ENCODE data around the gene OGT.
"Not testable (repeated sequence)": the region's sequence is repeated elsewhere in the genome, so short reads cannot be mapped to it uniquely, and the experiment has no call there.

Gene OGT

DNA sequence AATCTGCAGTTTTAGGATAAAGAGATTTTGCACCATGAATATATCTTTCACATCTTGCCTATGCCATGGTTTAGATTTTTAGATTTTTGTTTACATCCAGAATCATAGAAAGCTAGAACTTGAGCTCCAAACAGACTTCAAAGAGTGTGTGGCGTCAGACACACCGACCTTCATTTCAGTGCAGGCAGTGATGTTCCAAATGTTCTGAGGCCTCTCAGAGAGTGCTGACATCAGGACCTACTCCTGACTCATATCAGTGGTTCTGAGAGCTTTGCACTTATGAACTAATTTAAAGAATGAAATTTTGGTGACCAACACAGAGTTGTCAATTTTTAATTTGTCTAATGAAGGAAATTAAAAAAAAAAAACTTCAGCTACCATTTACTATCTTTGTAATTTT is 67.1 kb downstream of the OGT start:
- DNase-seq: no peak

DNA sequence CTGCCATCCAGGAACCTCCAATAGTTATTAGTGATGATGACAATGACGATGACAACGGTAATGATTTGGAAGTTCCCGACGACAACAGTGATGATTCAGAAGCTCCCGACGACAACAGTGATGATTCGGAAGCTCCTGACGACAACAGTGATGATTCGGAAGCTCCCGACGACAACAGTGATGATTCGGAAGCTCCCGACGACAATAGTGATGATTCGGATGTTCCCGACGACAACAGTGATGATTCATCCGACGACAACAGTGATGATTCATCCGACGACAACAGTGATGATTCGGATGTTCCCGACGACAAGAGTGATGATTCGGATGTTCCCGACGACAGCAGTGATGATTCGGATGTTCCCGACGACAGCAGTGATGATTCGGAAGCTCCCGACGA is 70.7 kb downstream of the OGT start:
- DNase-seq: no peak

DNA sequence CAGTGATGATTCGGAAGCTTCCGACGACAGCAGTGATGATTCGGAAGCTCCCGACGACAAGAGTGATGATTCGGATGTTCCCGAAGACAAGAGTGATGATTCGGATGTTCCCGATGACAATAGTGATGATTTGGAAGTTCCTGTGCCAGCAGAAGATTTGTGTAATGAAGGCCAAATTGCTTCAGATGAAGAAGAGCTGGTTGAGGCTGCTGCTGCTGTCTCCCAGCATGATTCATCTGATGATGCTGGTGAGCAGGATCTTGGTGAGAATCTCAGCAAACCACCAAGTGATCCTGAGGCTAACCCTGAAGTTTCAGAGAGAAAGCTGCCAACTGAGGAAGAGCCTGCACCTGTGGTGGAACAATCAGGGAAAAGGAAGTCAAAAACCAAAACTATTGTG is 71.2 kb downstream of the OGT start:
- no peak for DNase-seq

DNA sequence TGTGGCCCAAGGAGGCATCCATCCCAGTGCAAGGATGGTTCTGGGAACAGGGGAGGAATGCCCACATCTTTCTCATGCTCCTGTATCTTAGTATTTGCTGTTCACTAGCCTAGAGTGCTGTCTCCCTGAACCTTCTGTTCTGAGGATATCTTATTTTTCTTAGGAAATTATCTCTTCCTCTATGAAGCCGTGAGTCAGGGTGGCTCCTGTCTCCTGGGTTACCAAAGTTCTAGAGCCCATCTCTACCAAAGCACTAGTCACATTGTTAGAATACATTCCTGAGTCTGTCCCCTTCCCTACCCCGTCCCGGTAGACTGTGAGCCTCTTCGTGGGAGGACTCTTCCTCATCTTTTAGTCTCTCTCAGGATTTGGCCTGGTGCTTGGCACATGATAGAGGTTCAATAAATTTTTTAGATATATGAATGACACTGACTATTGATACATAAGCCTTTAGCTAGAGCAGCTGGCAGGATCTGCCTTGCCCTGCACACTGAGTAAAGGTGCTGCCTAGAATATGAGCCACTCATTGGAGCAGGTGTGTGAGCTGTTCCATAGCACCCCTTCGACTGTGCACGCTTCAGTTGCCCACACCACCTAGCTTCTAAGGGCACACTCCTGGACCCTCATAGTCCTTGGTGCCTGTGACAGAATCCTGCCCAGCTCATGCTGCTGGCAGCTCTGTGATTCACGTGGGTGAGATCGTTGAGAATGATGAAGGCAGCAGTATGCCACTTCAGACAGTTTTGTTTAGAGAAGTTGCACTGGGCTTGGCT is 72.1 kb downstream of the OGT start:
- DNase-seq: no peak

DNA sequence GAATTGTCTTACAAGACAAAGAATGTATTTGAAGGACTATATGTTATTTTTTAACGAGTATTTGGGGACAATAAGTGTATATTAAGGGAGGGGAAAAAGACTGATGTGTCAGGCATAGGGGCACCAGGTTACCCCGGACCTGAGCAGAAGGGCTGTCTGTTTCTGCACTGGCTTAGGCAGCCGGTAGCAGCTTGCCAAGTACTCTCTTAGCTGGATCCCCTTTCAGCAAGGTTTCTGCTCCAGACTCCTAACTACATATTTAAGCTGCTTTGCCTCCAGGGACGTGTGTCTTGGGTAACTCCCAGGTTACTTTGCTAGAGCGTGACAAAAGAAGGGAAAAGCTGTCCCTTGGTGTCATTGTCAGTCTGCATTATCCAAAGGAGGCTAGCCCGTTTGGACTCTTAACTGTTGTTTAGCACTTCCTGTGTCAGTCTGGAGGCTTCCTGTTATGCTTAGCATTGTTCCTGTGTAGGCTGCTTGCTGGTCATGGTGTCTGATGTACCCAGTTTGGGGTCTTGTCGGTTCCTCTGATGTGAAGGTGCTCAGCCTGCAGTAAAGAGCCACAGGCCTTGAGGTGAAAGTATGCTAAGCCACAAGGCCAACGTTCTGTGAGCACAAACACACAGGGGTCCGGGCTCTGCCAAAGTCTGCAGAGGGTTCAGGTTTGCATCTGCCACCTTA is 73.8 kb downstream of the OGT start:
- no peak for DNase-seq

DNA sequence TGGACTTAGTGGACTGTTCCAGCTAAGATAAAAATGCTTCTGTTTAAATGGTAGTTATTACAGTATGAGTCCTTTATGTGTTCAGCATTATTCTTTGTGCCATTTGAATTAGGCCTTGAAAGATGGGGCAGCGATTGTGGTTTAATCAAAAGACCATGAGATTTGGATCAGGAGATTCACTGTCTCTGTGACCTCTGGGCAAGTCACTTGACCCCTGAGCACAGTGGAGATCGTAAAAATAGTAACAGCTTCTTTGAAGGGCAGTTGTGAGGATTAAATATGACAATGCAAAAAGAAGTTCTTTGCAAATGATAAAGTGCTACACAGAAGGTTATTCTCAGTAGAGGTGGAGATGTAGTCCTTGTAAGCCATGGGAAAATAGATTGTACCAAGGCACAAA is 74.6 kb downstream of the OGT start:
- DNase-seq: no peak

DNA sequence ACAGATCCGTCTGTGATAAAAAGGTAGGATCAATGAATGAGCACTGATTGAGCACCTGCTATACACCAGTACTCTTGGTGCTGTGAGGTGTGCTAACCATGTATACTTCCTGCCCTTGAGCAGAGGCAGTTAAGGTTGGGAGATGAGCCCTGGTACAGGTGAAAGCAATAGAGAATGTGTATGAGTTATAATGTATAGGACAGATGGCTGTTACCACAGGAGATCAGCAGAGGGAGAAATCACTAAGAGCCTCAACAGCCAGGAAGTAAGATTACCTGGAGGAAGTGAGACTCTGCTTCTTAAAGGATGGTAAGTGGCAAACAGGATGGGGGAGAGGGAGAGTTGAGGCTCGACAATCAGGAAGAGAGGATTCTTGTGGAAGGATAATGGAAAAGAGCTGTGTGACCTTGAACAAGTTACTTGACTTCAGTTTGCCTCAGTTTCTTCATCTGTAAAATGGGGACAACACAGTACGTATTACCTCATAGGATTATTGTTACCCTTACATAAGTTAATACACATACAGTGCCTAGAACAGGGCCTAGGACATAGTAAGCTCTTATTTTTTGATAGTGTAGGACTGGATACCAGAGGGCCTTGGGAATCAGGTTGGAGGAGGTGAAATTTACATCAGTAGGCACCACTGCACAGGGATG is 76.3 kb downstream of the OGT start:
- DNase-seq: no peak

DNA sequence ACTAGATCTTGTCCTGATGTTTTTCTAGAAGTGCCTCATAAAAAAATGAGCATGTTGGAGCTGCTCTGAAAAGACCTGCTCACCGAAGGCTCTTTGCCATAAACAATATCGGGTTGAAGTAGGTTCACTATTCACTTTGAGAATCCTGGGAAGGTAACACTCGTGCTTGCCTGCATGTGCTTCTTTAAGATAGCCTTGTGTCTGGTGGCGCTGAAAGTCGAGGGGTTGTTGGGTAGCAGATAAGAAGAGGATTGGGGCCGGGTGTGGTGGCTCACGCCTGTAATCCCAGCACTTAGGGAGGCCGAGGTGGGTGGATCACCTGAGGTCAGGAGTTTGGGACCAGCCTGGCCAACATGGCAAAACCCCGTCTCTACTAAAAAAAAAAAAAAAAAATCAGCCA is 78.8 kb downstream of the OGT start:
- not testable (repeated sequence) for DNase-seq

DNA sequence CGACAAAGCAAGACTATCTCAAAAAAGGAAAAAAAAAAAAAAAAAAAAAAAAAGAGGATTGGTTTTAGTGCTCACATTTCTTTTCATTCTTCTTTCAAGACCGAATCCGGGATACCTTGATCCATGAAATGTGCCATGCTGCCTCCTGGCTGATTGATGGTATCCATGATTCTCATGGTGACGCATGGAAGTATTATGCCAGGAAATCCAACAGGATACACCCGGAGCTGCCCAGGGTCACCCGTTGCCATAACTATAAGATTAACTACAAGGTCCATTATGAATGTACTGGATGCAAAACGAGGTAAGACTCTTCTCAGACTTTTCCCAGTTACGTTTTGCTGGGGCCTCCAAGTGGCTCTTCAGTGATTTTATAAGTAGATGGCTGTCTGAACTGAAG is 79.4 kb downstream of the OGT start:
- DNase-seq: no peak

DNA sequence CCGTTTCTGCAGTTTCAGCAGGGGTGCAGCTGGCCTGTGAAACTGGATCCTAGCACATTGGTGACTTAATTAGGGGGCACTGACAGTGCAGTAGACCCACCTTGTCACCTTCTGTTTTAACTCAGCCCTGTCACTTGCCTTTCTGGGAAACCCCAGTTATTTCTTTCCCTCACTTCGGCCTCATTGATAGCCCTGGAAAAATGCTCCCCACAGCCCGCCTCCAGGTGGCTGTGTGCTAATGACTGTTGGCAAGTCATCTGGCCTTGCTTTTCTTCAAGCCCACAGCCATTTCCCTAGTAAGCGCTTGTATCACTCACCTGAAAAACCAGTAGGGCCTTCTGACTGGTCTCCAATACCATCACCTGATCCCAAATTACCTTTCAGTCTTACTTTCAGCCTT is 82.2 kb downstream of the OGT start:
- DNase-seq: no peak

DNA sequence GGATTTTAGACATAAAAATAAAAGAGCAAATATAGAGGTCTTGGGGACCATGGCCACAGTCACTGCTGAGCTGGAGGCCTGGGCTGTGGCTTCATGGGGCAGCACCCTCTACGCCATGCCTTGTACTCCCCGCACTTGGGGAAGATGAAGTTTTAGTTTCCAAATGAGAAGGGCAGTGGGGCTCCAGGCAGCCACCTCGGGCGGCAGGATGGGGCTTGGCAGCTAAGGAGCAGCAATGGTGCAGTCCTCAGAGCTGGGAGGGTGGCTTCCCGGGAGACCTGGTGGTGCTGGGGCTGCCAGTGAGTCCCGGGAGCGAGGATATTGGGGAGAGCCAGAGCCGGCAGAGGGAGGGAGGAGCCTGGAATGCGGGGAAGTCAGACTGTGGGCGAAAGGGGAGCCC is 83.0 kb downstream of the OGT start:
- no peak for DNase-seq

DNA sequence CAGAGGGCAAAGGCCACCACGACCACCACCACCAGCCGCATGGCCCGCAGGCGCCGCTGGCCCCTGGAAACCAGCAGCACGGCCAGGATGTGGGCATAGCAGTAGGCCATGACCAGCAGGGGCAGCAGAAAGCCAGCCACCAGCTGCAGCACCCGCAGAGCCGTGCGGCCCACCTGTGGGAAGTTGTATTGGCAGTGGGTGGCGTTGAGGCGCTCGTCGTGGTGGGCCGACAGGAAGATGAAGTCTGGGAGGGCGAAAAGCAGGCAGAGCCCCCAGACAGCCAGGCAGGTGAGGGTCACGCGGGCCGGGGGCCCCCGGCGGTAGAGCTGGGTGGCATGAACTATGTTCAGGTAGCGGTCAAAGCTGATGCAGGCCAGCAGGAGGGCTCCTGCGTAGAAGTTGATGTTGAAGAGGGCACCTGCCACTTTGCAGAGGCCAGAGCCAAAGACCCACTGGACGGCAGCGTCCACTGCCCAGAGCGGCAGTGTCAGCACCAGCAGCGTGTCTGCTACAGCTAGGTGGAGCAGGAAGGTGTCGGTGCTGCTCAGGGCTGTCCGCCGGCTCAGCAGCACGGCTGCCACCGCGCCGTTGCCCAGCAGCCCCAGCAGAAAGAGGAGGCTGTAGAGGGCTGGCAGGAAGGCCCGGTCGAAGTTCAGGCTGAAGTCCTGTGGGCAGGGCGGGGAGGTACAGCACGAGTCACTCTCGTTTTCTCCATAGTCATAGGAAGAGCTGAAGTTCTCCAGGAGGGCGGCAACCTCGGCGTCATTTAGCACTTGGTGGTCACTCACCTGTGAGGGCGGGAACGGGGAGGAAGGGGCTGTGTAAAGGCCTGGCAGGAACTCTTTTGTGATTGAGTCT is 84.0 kb downstream of the OGT start:
- DNase-seq: no peak

DNA sequence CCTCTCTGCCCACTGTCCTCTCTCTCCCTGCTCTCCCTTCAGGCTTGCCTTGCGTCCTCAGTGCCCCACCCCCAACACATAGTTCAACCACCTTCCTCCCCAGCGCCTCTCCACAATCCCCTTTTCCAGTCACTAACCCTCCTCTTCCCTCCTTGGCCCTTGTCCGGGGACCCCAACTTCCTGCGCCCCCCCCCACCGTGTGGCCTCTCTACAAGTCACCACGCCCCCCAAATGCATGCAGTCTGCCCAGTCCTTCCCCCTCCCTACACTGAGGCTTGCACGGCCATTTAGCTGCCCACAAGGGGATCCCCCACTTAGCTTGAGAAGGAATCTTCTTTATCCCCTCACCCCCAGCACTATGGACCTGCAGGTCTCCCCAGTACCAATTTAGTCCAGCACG is 84.8 kb downstream of the OGT start:
- no peak for DNase-seq

DNA sequence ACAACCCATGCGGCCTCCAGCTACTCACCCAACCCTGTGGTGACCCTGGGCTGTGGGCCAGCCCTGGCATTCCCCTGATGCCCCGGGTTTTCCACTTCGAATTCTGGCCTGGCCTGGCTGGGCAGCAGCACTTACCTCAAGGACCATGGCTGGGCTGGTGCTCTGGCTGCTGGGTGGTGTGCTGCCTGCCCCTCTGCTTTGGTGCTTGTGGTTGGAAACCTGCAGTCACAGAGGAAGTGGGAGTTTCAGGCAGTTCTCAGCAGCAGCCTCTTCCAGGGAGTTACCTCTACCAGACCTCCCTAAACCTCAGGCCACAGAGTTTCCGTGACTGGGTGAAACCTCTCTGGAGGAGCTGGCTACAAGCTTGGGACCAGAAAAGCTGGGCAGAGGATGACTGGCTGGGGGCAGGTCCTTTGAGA is 85.4 kb downstream of the OGT start, which contains the start of gene CXCR3:
Gene CXCR3, minus strand, starts transcription at position 209 of the 419 bp plus-strand sequence. Its CDS starts 62 bp downstream, at position 147.
- no peak for DNase-seq

DNA sequence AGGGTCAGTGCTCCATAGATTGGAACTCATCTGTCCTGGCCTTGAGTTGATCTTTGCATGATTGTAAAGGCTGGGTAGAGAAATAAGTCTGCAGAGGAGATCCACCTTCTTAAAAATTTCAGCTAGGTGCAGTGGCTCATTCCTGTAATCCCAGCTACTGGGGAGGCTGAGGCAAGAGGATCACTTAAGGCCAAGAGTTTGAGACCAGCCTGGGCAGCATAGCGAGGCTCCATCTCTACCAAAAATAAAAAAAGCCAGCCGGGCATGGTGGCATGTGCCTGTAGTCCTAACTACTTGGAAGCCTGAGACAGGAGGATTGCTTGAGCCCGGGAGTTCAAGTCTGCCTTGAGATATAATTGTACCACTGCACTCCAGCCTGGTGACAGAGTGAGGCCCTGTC is 85.9 kb downstream of the OGT start:
- no peak for DNase-seq

DNA sequence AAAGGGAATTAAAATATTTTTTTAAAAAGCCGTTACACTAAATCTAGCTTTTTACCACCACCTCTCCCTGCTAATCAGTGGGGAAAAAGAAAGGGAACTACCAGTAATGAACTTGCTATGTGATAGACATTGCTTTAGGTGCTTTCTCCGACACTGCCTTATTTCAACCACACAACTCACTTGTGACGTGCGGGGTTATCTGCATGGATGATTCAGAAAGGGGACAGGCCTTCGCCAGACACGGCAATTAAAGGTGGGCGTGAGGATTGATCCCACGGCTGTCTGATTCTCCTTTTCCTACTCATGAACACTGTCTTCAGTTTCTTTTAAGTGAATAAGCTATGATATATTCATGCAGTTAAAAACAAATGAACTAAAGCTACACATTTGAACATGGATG is 86.3 kb downstream of the OGT start:
- no peak for DNase-seq

DNA sequence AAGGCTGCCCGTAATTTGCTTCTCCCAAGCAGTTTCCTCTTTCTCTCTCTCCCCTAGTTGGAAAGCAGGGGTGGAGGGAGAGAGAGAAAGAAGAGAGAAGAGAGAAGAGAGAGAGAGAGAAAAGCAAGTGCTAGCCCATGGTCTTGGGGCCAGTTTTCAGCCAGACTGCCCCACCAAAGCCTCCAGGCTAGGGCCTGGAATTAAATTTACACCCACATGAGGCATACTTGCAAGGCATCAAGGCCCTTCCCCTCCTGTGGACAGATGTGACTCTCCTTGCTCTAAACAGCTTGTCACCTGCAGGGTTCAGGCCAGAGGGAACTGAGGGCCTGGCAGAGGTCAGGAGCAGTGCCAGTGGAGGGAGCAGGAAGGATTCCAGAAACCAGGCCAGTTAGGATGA is 87.1 kb downstream of the OGT start:
- no peak for DNase-seq

DNA sequence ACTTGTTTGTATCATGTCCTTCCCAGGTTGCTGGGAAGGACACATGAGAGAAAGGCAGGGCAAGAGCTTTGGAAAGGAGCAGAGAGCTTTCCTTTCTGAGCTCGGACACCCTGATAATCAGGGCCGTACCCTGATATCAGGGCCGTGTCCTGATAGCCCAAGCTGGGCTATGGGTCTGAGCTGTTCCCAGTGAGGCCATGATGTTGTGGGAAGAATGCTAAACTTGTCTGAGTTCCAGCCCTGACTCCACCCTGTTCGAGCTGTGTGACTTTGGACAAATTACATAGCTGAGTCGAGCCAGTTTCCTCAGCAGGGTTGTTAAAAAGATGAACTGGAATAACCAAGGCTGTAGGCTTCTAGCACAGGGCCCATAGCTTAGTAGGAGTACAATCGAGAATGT is 88.7 kb downstream of the OGT start:
- no peak for DNase-seq

DNA sequence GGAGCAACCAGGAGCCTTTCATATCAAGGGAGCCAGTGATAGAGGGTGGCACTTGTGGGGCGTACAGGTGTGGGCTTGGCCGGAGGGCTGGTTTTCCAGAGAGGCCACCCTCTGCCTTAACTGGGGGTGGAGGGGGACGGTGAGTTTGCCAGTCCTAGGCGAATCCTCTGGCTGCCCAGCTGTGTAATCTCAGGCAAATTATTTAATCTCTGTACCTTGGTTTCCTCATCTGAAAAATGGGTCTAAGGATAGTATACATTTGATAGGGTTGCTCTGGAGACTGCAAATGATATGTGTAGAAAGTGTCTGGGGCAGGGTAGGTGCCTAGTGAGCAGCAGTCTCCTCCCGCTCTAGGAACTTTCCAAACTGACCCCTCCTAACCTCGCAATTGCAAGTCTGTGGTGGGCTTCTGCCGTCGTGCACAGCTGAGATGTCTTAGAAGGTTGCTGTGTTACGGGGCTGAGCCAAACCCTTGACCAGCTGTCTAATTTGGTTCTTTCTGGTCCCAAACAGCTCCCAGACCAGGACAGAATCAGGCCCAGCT is 89.2 kb downstream of the OGT start:
- DNase-seq: no peak

DNA sequence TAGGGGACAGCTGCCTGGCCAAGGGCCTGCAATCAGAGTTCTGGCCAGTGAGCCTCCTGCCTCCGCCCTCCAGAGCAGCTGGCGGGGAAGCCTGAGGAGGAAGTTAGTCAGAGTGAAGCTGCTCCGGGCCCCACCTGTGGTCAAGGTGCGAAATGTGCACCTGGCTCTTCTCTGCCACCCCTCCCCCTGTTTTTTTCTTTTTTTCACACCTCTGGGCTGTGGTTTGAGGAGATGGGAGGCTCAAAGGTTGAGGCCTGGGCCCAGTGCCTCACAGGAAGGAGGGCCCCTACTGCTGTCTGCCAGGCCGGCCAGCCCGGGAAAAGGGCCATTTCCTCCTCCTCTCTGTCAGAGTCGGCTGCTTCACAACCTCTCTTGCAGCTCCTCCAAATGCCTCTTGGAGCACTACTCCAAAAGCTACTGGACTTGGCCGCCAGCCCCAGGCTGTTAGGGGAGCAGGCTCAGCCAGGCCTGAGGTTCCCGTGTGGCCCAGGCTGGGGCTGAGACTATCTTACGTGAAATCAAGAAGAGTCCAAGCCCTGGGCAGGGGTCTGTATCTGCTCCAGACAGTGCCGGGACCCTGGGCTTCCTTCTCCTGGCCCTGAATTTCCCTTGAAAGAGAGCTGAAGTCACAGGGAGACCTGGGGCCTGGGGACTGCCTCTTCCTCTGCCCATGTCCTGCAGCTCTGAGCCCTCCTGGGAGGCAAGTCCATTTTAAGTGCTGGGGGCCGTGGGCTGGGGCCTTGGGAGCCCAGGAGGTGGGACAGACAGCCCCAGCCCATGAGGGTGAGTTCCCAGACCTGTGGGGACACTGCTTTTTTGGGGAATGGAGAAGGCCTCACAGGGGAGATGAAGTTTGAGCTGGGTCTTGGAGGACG is 89.9 kb downstream of the OGT start:
- no peak for DNase-seq

DNA sequence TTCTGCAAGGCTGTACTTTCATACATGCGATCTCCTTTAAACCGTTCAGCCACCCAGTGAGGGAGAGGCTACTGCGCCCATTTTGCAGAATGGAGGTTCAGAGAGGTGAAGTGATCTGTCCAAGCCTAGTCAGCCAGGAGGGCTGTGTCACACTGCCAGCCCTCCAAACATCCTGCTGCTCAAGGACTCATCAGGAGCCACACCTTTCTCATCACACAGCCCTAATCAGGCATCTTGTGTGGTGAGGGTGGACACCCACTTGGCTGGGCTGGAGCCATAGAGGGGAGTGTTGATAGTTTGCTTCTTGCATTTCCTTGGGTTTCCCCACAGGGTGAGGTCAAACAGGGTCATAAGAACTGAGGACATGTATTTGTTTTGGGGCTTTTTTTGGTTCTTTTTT is 90.8 kb downstream of the OGT start:
- no peak for DNase-seq

DNA sequence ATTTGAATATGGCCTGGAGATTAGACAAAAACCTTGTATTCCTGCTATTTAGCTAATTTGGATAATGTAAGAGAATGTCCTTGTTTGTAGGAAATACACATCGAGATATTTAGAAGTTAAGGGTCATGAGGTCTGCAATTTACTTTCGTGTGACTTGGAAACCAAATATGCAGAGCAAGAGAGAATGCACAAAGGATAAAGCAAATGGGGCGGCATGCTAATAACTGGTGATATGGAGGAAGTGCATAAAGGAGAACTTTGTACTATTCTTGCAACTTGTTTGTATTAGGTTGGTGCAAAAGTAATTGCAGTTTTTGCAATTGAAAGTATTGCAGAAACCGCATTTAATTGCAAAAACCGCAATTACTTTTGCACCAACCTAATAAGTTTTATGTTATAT is 92.6 kb downstream of the OGT start:
- no peak for DNase-seq
